Measurements from ENCODE around the gene PNMT.
A peak's percentile ranks its signal among the peaks of the same experiment; 100 is the strongest.
"Not testable (repeated sequence)": the region's sequence is repeated elsewhere in the genome, so short reads cannot be mapped to it uniquely, and the experiment has no call there.

Gene PNMT

GRCh38 chr17:39688945-39689344, 20.7 kb downstream of the PNMT start:
- DNase-seq = no peak

DNA sequence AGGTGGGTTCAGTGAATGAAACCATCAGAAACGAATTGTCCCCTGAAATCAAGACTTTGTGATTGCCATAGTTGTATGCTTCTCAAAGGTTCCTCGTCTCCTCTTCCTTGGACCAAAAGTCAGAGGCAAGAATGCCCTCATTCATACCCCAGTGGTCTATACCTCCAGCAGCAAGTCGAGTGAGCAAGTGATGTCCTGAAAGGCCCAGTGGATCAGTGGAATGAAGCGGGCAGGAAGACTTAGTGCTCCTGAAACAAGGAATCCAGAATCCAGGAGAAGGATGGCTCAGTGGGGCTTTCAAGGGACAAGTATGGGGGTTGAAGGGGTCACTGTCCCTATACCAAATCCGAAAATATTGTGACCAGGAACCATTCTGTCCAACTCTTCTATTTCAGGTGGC, 26.3 kb downstream of the PNMT start:
- DNase-seq = no peak

GRCh38 chr17:39695089-39695474, 26.8 kb downstream of the PNMT start:
- DNase-seq = no peak

- DNase-seq = no peak
Observed at GRCh38 chr17:39696731-39697130, 28.5 kb downstream of the PNMT start.

- no peak for DNase-seq
Observed at GRCh38 chr17:39697961-39698360, 29.7 kb downstream of the PNMT start.

GRCh38 chr17:39699157-39699817, 31.0 kb downstream of the PNMT start:
- DNase-seq = not testable (repeated sequence)

DNA sequence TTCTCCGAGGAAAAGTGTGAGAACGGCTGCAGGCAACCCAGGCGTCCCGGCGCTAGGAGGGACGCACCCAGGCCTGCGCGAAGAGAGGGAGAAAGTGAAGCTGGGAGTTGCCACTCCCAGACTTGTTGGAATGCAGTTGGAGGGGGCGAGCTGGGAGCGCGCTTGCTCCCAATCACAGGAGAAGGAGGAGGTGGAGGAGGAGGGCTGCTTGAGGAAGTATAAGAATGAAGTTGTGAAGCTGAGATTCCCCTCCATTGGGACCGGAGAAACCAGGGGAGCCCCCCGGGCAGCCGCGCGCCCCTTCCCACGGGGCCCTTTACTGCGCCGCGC, 31.5 kb downstream of the PNMT start, which contains the start of gene ERBB2:
Gene ERBB2 (plus strand): TSS at position 247 of the 330 bp plus-strand sequence. CDS start 175 bp downstream, outside the sequence.
- no peak for DNase-seq

DNA sequence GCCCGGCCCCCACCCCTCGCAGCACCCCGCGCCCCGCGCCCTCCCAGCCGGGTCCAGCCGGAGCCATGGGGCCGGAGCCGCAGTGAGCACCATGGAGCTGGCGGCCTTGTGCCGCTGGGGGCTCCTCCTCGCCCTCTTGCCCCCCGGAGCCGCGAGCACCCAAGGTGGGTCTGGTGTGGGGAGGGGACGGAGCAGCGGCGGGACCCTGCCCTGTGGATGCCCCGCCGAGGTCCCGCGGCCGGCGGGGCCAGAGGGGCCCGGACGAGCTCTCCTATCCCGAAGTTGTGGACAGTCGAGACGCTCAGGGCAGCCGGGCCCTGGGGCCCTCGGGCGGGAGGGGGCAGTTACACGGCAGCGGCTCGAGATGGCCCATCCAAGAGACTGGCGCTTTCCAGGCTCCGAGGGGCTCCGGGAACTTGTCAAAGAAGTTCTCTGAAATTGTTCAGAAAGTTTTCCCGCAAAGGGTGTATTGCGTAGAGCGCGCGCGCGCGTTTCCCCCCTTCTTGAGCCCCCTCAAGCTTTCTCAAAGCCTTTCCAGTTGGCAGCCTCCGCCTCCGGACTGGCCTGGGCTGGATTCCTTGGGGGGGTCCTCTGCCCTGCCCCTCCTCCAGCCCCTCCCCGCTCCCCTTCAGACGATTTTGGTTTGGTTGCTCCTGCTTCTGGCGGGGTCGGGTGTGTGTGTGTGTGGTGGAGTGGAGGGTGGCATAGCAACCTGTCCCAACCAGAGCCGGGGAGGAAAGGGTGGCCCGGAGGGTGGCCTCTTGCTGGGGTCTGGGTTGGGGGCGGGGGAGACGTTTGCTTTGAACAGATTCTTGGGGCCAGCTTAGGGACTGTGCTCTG, 32.1 kb downstream of the PNMT start:
- no peak for DNase-seq

DNA sequence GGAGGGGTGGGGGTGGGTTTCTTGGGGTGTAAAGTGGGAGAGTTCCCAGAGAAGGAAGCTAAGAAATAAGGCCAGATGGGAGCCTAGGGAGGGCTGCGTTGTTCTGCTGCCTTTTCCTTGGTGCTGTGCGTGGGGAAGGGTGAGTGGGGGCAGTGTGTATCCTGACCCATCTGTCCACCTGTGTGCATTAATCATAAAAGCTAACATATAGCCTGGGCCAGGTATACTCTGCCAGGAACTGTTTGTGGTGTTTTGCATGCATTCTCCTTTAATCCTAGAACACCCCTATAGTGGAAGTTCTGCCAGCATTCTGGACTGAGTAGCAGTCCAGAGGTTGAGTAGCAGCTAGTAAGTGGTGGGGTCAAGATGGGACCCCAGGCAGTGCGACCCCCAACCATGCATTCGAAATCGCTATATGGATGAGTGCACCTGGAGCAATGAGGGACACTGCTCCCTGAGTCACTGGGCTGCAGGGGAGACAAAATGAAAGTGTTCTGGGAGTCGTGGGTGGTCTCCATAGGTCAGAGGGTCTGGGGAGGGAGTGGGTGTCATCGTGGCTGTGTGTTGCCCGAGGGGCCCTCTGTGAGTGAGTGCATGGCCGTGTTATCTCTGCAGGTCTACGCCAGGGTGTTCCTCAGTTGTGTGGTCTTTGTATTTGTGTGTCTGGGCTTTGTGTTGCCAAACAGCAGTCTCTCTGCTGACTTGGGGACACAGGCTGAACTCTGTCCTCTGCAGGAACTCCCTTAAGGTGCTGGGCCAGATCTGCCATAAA, 32.9 kb downstream of the PNMT start:
- no peak for DNase-seq

DNA sequence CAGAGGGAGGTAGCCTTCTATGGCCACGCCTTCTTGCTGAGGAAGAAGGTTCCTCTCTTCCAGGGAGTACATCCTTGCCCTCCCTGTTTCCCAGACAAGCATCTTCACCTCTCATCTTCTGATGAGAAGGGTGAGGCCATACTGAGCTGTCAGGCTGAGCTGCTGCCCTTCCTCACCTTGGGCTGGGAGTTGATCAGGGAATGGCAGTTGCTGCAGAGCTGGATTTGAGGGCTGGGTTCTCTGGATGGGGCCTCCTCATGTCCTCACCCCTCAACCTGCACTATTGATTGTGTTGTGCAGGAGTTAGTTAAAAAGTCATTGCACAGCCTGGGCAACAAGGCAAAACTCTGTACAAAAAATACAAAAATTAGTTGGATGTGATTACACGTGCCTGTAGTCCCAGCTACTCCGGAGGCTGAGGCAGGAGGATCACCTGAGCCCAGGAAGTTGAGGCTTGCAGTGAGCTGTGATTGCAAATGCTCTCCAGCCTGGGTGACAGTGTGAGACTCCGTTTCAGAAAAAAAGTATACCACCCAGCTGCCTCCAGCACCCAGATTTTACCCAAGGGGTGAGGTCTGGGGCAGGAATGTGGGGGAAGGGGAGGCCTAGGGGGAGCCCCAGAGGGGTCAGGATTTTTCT, 33.6 kb downstream of the PNMT start:
- no peak for DNase-seq

DNA sequence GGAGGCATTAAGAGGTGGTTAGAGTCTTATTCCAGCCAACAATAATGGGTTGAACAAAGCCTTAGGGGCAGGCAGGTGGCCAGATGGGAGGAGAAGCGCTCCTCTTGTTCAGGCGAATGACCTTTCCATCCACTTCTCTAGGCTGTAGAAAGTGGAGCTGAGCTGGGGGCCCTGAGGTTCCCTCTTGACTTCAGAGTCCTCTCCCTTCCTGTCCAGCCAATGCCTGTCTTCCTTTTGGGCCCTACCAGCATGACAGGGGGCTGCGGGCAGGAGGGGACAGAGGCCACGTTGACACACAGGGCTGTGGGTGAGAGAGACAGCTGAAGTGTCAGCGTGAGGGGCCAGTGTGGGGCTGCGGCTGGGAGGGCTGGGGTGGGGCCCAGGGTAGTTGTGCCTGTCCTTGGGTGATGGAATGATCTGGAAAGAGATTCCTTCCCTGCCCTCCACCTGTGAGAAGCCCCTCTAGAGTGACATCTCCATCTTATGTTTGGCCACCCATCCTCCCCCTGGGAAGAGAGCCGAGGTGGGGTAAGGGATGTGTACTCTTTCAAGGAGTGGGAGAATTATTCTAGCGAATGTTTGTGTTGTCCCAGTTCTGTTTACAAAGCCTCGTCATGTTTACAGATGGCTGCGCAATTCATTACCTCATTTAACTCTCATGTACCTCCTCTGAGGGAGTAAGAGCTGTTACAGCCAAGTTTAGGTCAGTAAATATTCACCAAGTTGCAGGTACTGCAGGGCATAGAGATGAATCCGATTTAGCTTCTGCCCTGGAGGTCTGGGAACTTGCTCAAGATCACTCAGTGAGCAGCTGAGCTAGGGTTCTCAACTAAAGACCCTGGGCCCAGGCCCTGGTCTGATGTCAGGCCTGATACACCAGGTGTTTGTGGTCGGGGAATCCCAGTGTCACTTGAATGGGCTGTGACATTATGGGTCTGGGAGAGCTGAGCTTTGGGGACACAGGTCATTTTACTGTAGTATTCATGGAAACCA, 34.9 kb downstream of the PNMT start:
- DNase-seq = no peak

- no peak for DNase-seq
Observed at GRCh38 chr17:39703913-39704312, 35.7 kb downstream of the PNMT start.

DNA sequence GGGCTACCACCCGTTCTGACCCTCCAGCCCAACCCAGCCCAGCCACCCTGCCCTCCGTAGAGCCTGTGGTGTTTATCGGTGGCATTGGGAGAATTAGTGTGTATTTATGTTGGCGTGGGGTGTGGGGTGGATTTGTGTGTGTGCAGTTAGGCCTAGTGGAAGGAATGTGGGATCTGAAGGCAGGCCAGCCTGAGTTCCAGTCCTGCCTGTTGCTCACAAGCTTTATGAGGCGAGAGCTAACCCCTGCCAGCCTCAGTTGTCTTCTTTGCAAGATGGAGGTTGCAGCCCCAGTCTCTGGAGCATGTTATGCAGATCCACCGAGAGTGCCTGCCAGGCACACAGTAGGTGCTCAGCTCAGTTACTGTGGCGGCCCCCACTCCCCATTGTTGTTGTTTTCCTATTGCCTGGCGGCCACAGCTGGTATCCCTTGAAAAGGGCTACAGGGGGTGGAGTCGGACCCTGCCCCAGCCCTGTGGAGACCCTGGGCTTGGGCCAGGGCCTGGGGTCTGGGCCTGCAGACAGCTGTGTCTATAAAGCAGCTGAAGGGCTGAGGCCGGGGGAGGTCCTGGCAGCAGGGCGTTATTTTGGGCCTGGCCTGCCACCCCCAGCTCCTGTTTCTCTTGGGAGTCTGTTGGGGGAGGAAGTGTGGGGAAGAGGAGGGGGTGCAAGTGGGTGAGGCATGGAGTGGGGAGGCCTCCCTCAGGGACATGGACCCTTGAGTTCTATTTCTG, 36.7 kb downstream of the PNMT start:
- no peak for DNase-seq

DNA sequence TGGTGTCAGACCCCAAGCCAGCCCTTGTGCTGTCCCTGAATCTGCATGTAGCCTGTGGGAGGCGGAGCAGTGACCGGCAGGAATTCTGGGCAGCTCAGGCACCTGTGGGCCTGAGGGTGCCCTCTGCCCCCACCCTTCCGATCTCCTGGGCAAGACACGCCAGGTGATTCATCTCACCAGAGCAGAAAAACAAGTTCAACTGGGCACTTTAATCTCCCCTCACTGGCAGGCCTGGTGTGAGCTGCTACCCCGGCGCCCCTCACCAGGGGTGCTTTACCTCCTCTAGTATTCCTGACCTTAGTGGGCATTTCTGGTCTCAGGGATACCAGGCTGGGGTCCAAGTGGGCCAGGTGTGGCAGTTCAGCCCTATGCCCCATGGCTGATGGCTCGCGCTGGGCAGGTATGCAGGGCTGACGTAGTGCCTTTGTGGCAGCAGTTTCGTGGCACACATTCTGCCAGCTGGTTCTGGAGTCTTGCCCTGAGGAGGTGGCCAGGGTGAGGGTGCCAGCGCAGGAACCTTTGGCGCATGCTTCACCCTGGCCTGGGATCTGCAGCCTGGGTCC, 37.6 kb downstream of the PNMT start:
- DNase-seq = peak; percentile 16

GRCh38 chr17:39706383-39706782, 38.1 kb downstream of the PNMT start:
- DNase-seq = no peak

- DNase-seq = no peak
Observed at GRCh38 chr17:39706921-39707337, 38.7 kb downstream of the PNMT start.

GRCh38 chr17:39709319-39709997, 41.2 kb downstream of the PNMT start:
- DNase-seq = no peak

- DNase-seq = no peak
Observed at GRCh38 chr17:39709998-39710964, 42.0 kb downstream of the PNMT start.

DNA sequence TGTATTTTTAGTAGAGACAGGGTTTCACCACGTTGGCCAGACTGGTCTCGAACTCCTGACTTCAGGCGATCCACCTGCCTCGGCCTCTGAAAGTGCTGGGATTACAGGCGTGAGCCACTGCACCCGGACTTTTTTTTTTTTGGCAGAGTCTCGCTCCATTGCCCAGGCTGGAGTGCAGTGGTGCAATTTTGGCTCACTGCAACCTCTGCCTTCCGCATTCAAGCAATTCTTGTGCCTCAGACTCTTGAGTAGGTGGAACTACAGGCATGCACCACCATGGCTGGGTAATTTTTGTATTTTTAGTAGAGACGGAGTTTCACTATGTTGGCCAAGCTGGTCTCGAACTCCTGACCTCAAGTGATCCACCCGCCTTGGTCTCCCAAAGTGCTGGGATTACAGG, 42.8 kb downstream of the PNMT start:
- DNase-seq = not testable (repeated sequence)
